ENCODE results near the gene KBTBD8.

Gene KBTBD8

GRCh38 chr3:67034371-67034770 lies 36.3 kb downstream of the KBTBD8 start:
- no peaks in the 10 kb centered on the region for H3K4me1 ChIP-seq (ENCODE audit: control insufficient read depth in 1 of 2, insufficient read depth in 2 of 2, low read length in 2 of 2)
- H4K8ac ChIP-seq (ENCODE audit: low read depth, low read length) = no peak overlapping the region
- no peak overlapping the region for H4K12ac ChIP-seq (ENCODE audit: low read depth, low read length)
- no peak overlapping the region for H3K27ac ChIP-seq (ENCODE audit: low read depth, low read length)
- H3K27me3 ChIP-seq (ENCODE audit: insufficient read depth, low read length) = no peaks in the 10 kb centered on the region
- no peak overlapping the region for H3K14ac ChIP-seq (ENCODE audit: low read length)
- DNase-seq = no peak
- no peak overlapping the region for H2BK120ac ChIP-seq (ENCODE audit: insufficient read depth, low read length, poor library complexity)
- no peak overlapping the region for H3K18ac ChIP-seq (ENCODE audit: low read length)
- no peak overlapping the region for H3K4me2 ChIP-seq (ENCODE audit: low read length)
- no peak overlapping the region for H3K23ac ChIP-seq (ENCODE audit: low read length)
- no peak overlapping the region for H2BK5ac ChIP-seq (ENCODE audit: low read depth, low read length, poor library complexity)
- no peak overlapping the region for H3K4me3 ChIP-seq (ENCODE audit: low read depth, low read length)
- H3K9ac ChIP-seq (ENCODE audit: low read length) = no peak overlapping the region
- no peak overlapping the region for H3K4ac ChIP-seq (ENCODE audit: low read depth, low read length)
- H2AK5ac ChIP-seq (ENCODE audit: low read length) = no peak overlapping the region
- no peaks in the 10 kb centered on the region for H3K79me1 ChIP-seq (ENCODE audit: low read length)
- H3K36me3 ChIP-seq (ENCODE audit: control insufficient read depth in 1 of 2, insufficient read depth in 2 of 2, low read length in 2 of 2) = no peaks in the 10 kb centered on the region
- WGBS (ENCODE audit: extremely low coverage, insufficient coverage, insufficient read length) = no CpG with 5 or more reads among the region's 3 CpGs
- no peak overlapping the region for H2AFZ ChIP-seq (ENCODE audit: insufficient read depth, low read length, poor library complexity)
- no peaks in the 10 kb centered on the region for H3K9me3 ChIP-seq (ENCODE audit: insufficient read depth, low read depth, low read length)
- no peak overlapping the region for H2BK12ac ChIP-seq (ENCODE audit: low read length)
- no peaks in the 10 kb centered on the region for H3K79me2 ChIP-seq (ENCODE audit: control insufficient read depth, insufficient read depth, low read length, poor library complexity)
- H4K91ac ChIP-seq (ENCODE audit: low read depth, low read length) = no peak overlapping the region

DNA sequence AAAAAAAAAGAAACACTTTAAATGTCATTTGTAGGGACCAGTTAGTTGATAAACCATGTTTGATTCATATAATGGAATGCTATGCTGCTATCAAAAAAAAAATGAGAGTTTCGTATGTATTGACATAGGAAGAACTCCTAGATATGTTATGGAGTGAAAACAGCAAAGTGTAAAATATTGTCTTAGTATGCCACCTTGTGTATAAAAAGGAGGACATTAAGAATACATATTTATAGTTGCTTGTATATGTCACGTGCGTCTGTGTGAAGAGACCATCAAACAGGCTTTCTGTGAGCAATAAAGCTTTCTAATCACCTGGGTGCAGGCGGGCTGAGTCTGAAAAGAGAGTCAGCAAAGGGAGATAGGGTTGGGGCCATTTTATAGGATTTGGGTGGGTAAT lies 39.5 kb downstream of the KBTBD8 start:
- no peaks in the 10 kb centered on the region for H3K4me1 ChIP-seq (ENCODE audit: control insufficient read depth in 1 of 2, insufficient read depth in 2 of 2, low read length in 2 of 2)
- no peak overlapping the region for H3K18ac ChIP-seq (ENCODE audit: low read length)
- no peak overlapping the region for H3K9ac ChIP-seq (ENCODE audit: low read length)
- DNase-seq = peak; percentile 11 to 58
- no peak overlapping the region for H2AK5ac ChIP-seq (ENCODE audit: low read length)
- H3K79me1 ChIP-seq (ENCODE audit: low read length) = no peaks in the 10 kb centered on the region
- H4K91ac ChIP-seq (ENCODE audit: low read depth, low read length) = no peak overlapping the region
- H4K12ac ChIP-seq (ENCODE audit: low read depth, low read length) = no peak overlapping the region
- no peaks in the 10 kb centered on the region for H3K9me3 ChIP-seq (ENCODE audit: insufficient read depth, low read depth, low read length)
- H3K23ac ChIP-seq (ENCODE audit: low read length) = no peak overlapping the region
- WGBS (ENCODE audit: extremely low coverage, insufficient coverage, insufficient read length) = no CpG with 5 or more reads among the region's 4 CpGs
- no peak overlapping the region for H2AFZ ChIP-seq (ENCODE audit: insufficient read depth, low read length, poor library complexity)
- H3K4ac ChIP-seq (ENCODE audit: low read depth, low read length) = no peak overlapping the region
- no peak overlapping the region for H3K14ac ChIP-seq (ENCODE audit: low read length)
- H3K27me3 ChIP-seq (ENCODE audit: insufficient read depth, low read length) = no peaks in the 10 kb centered on the region
- H2BK12ac ChIP-seq (ENCODE audit: low read length) = no peak overlapping the region
- no peak overlapping the region for H2BK5ac ChIP-seq (ENCODE audit: low read depth, low read length, poor library complexity)
- no peak overlapping the region for H4K8ac ChIP-seq (ENCODE audit: low read depth, low read length)
- H3K4me2 ChIP-seq (ENCODE audit: low read length) = no peak overlapping the region
- no peak overlapping the region for H2BK120ac ChIP-seq (ENCODE audit: insufficient read depth, low read length, poor library complexity)
- no peak overlapping the region for H3K4me3 ChIP-seq (ENCODE audit: low read depth, low read length)
- H3K79me2 ChIP-seq (ENCODE audit: control insufficient read depth, insufficient read depth, low read length, poor library complexity) = no peaks in the 10 kb centered on the region
- no peaks in the 10 kb centered on the region for H3K36me3 ChIP-seq (ENCODE audit: control insufficient read depth in 1 of 2, insufficient read depth in 2 of 2, low read length in 2 of 2)
- H3K27ac ChIP-seq (ENCODE audit: low read depth, low read length) = no peak overlapping the region

DNA sequence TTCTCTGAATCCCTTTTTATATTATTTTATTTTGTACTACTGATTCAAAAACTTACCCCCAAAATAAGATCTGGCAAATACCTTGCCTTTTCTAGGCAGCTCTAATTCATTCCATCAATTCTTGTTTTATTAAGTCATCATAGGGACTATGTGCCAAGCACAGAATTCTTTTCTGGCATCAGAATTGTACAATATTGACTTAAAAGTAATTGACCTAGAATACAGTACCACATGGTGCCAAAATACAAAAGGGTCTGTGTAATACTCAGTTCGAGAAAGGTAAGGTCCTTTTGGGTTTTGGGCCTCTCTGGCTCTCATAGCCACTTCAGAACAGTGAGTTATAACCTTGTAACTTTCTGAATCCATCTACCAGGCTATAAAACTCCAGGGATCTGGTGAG lies 46.2 kb downstream of the KBTBD8 start:
- Histone ChIP-seq H3K36me3 (ENCODE audit: control insufficient read depth in 1 of 2, insufficient read depth in 2 of 2, low read length in 2 of 2) (no peaks in the 10 kb centered on the region), H4K8ac (ENCODE audit: low read depth, low read length) (no peak overlapping the region), H4K91ac (ENCODE audit: low read depth, low read length) (no peak overlapping the region), H2BK120ac (ENCODE audit: insufficient read depth, low read length, poor library complexity) (no peak overlapping the region), H3K14ac (ENCODE audit: low read length) (no peak overlapping the region), H3K79me1 (ENCODE audit: low read length) (no peaks in the 10 kb centered on the region), H3K27me3 (ENCODE audit: insufficient read depth, low read length) (no peaks in the 10 kb centered on the region), H3K4me2 (ENCODE audit: low read length) (no peak overlapping the region), H2AK5ac (ENCODE audit: low read length) (no peak overlapping the region), H2AFZ (ENCODE audit: insufficient read depth, low read length, poor library complexity) (no peak overlapping the region), H3K27ac (ENCODE audit: low read depth, low read length) (no peak overlapping the region), H3K9ac (ENCODE audit: low read length) (no peak overlapping the region), H4K12ac (ENCODE audit: low read depth, low read length) (no peak overlapping the region), H3K79me2 (ENCODE audit: control insufficient read depth, insufficient read depth, low read length, poor library complexity) (no peaks in the 10 kb centered on the region), H2BK5ac (ENCODE audit: low read depth, low read length, poor library complexity) (no peak overlapping the region), H2BK12ac (ENCODE audit: low read length) (no peak overlapping the region), H3K23ac (ENCODE audit: low read length) (no peak overlapping the region), H3K9me3 (ENCODE audit: insufficient read depth, low read depth, low read length) (no peaks in the 10 kb centered on the region), H3K18ac (ENCODE audit: low read length) (no peak overlapping the region), H3K4me3 (ENCODE audit: low read depth, low read length) (no peak overlapping the region), H3K4ac (ENCODE audit: low read depth, low read length) (no peak overlapping the region), H3K4me1 (ENCODE audit: control insufficient read depth in 1 of 2, insufficient read depth in 2 of 2, low read length in 2 of 2) (no peaks in the 10 kb centered on the region)
- no CpG with 5 or more reads among the region's 1 CpG for WGBS (ENCODE audit: extremely low coverage, insufficient coverage, insufficient read length)
- DNase-seq = no peak

DNA sequence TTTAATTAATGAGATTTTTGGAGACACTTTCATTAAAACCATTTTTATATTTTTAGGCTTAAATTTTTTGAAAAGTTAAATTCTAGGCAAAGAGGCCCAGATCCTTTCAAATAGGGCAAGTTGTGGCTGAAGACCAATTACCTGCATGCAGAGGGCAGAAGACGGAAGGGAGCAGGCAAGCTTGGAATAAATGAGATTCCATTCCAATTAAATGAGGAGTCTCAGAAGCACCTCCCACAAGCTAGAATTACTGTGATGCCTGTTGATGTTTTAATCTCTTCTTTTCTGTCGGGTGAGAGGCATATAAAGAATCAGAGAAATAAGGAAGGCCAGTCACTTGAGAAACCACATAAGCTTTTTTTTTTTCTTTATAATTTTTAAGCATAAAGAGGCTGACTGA lies 46.8 kb downstream of the KBTBD8 start:
- H3K4me3 ChIP-seq (ENCODE audit: low read depth, low read length) = no peak overlapping the region
- no peak overlapping the region for H3K23ac ChIP-seq (ENCODE audit: low read length)
- no peak overlapping the region for H3K4me2 ChIP-seq (ENCODE audit: low read length)
- no peaks in the 10 kb centered on the region for H3K36me3 ChIP-seq (ENCODE audit: control insufficient read depth in 1 of 2, insufficient read depth in 2 of 2, low read length in 2 of 2)
- no peak overlapping the region for H3K9ac ChIP-seq (ENCODE audit: low read length)
- peak in 1 of 2 donors; percentile 27 for DNase-seq
- no CpG with 5 or more reads among the region's 2 CpGs for WGBS (ENCODE audit: extremely low coverage, insufficient coverage, insufficient read length)
- no peaks in the 10 kb centered on the region for H3K4me1 ChIP-seq (ENCODE audit: control insufficient read depth in 1 of 2, insufficient read depth in 2 of 2, low read length in 2 of 2)
- no peak overlapping the region for H3K27ac ChIP-seq (ENCODE audit: low read depth, low read length)
- no peak overlapping the region for H3K18ac ChIP-seq (ENCODE audit: low read length)
- no peak overlapping the region for H3K14ac ChIP-seq (ENCODE audit: low read length)
- no peak overlapping the region for H4K91ac ChIP-seq (ENCODE audit: low read depth, low read length)
- H3K79me2 ChIP-seq (ENCODE audit: control insufficient read depth, insufficient read depth, low read length, poor library complexity) = no peaks in the 10 kb centered on the region
- H3K4ac ChIP-seq (ENCODE audit: low read depth, low read length) = no peak overlapping the region
- H2AFZ ChIP-seq (ENCODE audit: insufficient read depth, low read length, poor library complexity) = no peak overlapping the region
- H3K27me3 ChIP-seq (ENCODE audit: insufficient read depth, low read length) = no peaks in the 10 kb centered on the region
- H2BK12ac ChIP-seq (ENCODE audit: low read length) = no peak overlapping the region
- H2BK5ac ChIP-seq (ENCODE audit: low read depth, low read length, poor library complexity) = no peak overlapping the region
- no peak overlapping the region for H2BK120ac ChIP-seq (ENCODE audit: insufficient read depth, low read length, poor library complexity)
- no peak overlapping the region for H4K12ac ChIP-seq (ENCODE audit: low read depth, low read length)
- H2AK5ac ChIP-seq (ENCODE audit: low read length) = no peak overlapping the region
- no peak overlapping the region for H4K8ac ChIP-seq (ENCODE audit: low read depth, low read length)
- H3K9me3 ChIP-seq (ENCODE audit: insufficient read depth, low read depth, low read length) = no peaks in the 10 kb centered on the region
- no peaks in the 10 kb centered on the region for H3K79me1 ChIP-seq (ENCODE audit: low read length)
